ENCODE results near the gene CD200R1L. TPM values are rescaled to one million over a fixed set of nuclear protein-coding genes. Genes with fewer than 3 reads are reported as not detected.

CD200R1L gene
- total RNA-seq, 4 donors from 2014 or later, result not detected

- peak overlapping the region in 3 of 4 donors; percentile 39 to 76 (median 53) for H3K27ac ChIP-seq
- peaks cover 4 to 37% (median 11%) of the 10 kb centered on the region in 3 donors for H3K4me1 ChIP-seq
- intact Hi-C loops (cut with DNase I), result loop anchor here (5.0 kb wide), 1 partner anchor 169 kb away; the partner anchor contains the start of gene CCDC80
- WGBS, 2 donors, result 32 to 40% methylated on average over 4 of the region's 4 CpGs
- H3K36me3 ChIP-seq, result no peaks in the 10 kb centered on the region
- H3K4me3 ChIP-seq, result no peak overlapping the region
- no peaks in the 10 kb centered on the region for H3K9me3 ChIP-seq
- no peak for DNase-seq
- no peaks in the 10 kb centered on the region for H3K27me3 ChIP-seq
- no peak for TF ChIP-seq CTCF (IDR thresholded peaks at IDR 0.05)
- no peak for TF ChIP-seq POLR2A (IDR thresholded peaks at IDR 0.05)
These were observed 35.4 kb downstream of the CD200R1L start for GRCh38 chr3:112811131-112811884.

- H3K4me1 ChIP-seq, result peaks cover 4 to 37% (median 11%) of the 10 kb centered on the region in 3 donors
- H3K36me3 ChIP-seq, result no peaks in the 10 kb centered on the region
- WGBS, 2 donors, result 89 to 97% methylated on average over 3 of the region's 3 CpGs
- H3K4me3 ChIP-seq, result no peak overlapping the region
- H3K27ac ChIP-seq, result peak overlapping the region in 2 of 4 donors; percentile 6 to 39
- TF ChIP-seq POLR2A (IDR thresholded peaks at IDR 0.05) (no peak), CTCF (IDR thresholded peaks at IDR 0.05) (no peak)
- intact Hi-C loops (cut with DNase I), result loop anchor here (5.0 kb wide), 1 partner anchor 168 kb away; the partner anchor contains the start of gene CCDC80
- H3K9me3 ChIP-seq, result no peaks in the 10 kb centered on the region
- DNase-seq, result no peak
- no peaks in the 10 kb centered on the region for H3K27me3 ChIP-seq
These were observed 36.1 kb downstream of the CD200R1L start for GRCh38 chr3:112810561-112810960.

GRCh38 chr3:112808136-112808535 is 38.5 kb downstream of the CD200R1L start:
- H3K27ac ChIP-seq, result no peak overlapping the region
- peaks cover 4 to 27% (median 7%) of the 10 kb centered on the region in 3 donors for H3K4me1 ChIP-seq
- H3K9me3 ChIP-seq, result no peaks in the 10 kb centered on the region
- TF ChIP-seq CTCF (IDR thresholded peaks at IDR 0.05) (no peak), POLR2A (IDR thresholded peaks at IDR 0.05) (no peak)
- intact Hi-C loops (cut with DNase I), result no loop called here
- DNase-seq, result no peak
- H3K4me3 ChIP-seq, result no peak overlapping the region
- WGBS, 2 donors, result 75% methylated on average over 2 of the region's 2 CpGs
- no peaks in the 10 kb centered on the region for H3K36me3 ChIP-seq
- H3K27me3 ChIP-seq, result no peaks in the 10 kb centered on the region

- no peaks in the 10 kb centered on the region for H3K9me3 ChIP-seq
- 58 to 61% methylated on average over 4 of the region's 4 CpGs for WGBS, 2 donors
- H3K4me1 ChIP-seq, result peaks cover 4 to 22% (median 7%) of the 10 kb centered on the region in 3 donors
- H3K27ac ChIP-seq, result no peak overlapping the region
- no peaks in the 10 kb centered on the region for H3K36me3 ChIP-seq
- no peaks in the 10 kb centered on the region for H3K27me3 ChIP-seq
- TF ChIP-seq POLR2A (IDR thresholded peaks at IDR 0.05), result no peak
- no peak for TF ChIP-seq CTCF (IDR thresholded peaks at IDR 0.05)
- DNase-seq, result no peak
- H3K4me3 ChIP-seq, result no peak overlapping the region
- intact Hi-C loops (cut with DNase I), result no loop called here
These were observed 39.0 kb downstream of the CD200R1L start for GRCh38 chr3:112807685-112808084.

- Histone ChIP-seq H3K36me3 (no peaks in the 10 kb centered on the region), H3K27ac (no peak overlapping the region), H3K27me3 (no peaks in the 10 kb centered on the region), H3K9me3 (no peaks in the 10 kb centered on the region), H3K4me3 (no peak overlapping the region), H3K4me1 (peaks cover under 1 to 22% (median 4%) of the 10 kb centered on the region in 3 donors)
- TF ChIP-seq POLR2A (IDR thresholded peaks at IDR 0.05) (no peak), CTCF (IDR thresholded peaks at IDR 0.05) (no peak)
- intact Hi-C loops (cut with DNase I), result no loop called here
- DNase-seq, result no peak
- WGBS, 2 donors, result 73 to 88% methylated on average over 5 of the region's 5 CpGs
These were observed 39.8 kb downstream of the CD200R1L start for GRCh38 chr3:112806903-112807302.
